Neural progenitor cell (in vitro differentiated cells): Measurements from ENCODE around the gene IGFN1. TPM values are rescaled to one million over a fixed set of nuclear protein-coding genes. Genes with fewer than 3 reads are reported as not detected.

Experiments used
- DNase-seq: peaks from one replicate; pipeline ENCODE4 v3.0.0-alpha.2; 2016; ENCODE audit warnings: low spot score
- H2AFZ ChIP-seq: fragments of 200-600 bp; sonication (generic); replicated peaks from 2 replicates; pipeline ENCODE4 v1.6.1; 2016; ENCODE audit warnings: antibody characterized with exemption
- H3F3A ChIP-seq: fragments of 200-600 bp; sonication (generic); 2 replicates; pipeline ENCODE4 v1.6.1; 2016; ENCODE audit warnings: antibody characterized with exemption, low read depth
- H3K27ac ChIP-seq: fragments of 200-600 bp; sonication (generic); 2 replicates; pipeline ENCODE4 v1.5.1; 2016; ENCODE audit warnings: mild to moderate bottlenecking
- H3K27me3 ChIP-seq: fragments of 200-600 bp; sonication (generic); 2 replicates; pipeline ENCODE4 v1.6.1; 2016; ENCODE audit warnings: mild to moderate bottlenecking, moderate library complexity
- H3K36me3 ChIP-seq: fragments of 200-600 bp; sonication (generic); 2 replicates; pipeline ENCODE4 v1.5.1; 2016
- H3K4me1 ChIP-seq: fragments of 200-600 bp; sonication (generic); 2 replicates; pipeline ENCODE4 v1.6.1; 2016; ENCODE audit warnings: mixed run types
- H3K4me2 ChIP-seq: fragments of 200-600 bp; sonication (generic); 2 replicates; pipeline ENCODE4 v1.6.1; 2016
- H3K4me3 ChIP-seq: fragments of 200-600 bp; sonication (generic); 2 replicates; pipeline ENCODE4 v1.5.1; 2016
- H3K79me2 ChIP-seq: fragments of 200-600 bp; sonication (generic); 2 replicates; pipeline ENCODE4 v1.6.1; 2016; ENCODE audit warnings: low read depth
- H3K9ac ChIP-seq: fragments of 200-600 bp; sonication (generic); 2 replicates; pipeline ENCODE4 v1.6.1; 2016
- H3K9me3 ChIP-seq: fragments of 200-600 bp; sonication (generic); 2 replicates; pipeline ENCODE4 v1.5.1; 2016; ENCODE audit warnings: low read depth
- H4K20me1 ChIP-seq: fragments of 200-600 bp; sonication (generic); 2 replicates; pipeline ENCODE4 v1.6.1; 2016; ENCODE audit warnings: low read depth
- H3K27ac Mint-ChIP-seq: 3 replicates; pipeline ENCODE4 v1.8.0; 2021; ENCODE audit warnings: mixed read lengths
- H3K27me3 Mint-ChIP-seq: 2 replicates; pipeline ENCODE4 v1.8.0; 2022; ENCODE audit warnings: low read depth, mild to moderate bottlenecking, inconsistent platforms, moderate library complexity, mixed read lengths; ENCODE audit not compliant: insufficient read depth
- H3K36me3 Mint-ChIP-seq: 3 replicates; pipeline ENCODE4 v1.8.0; 2021; ENCODE audit warnings: mixed read lengths
- H3K4me1 Mint-ChIP-seq: 3 replicates; pipeline ENCODE4 v1.8.0; 2021; ENCODE audit warnings: mixed read lengths
- H3K4me3 Mint-ChIP-seq: 3 replicates; pipeline ENCODE4 v1.8.0; 2021; ENCODE audit warnings: mild to moderate bottlenecking, moderate library complexity, mixed read lengths
- H3K9me3 Mint-ChIP-seq: 3 replicates; pipeline ENCODE4 v1.8.0; 2020; ENCODE audit warnings: mixed read lengths
- CTCF ChIP-seq: fragments of 200-600 bp; sonication (generic); IDR thresholded peaks from 2 replicates; pipeline ENCODE4 v1.5.1; 2017; ENCODE audit warnings: antibody characterized with exemption, mild to moderate bottlenecking
- EZH2 ChIP-seq: fragments of 200-600 bp; sonication (generic); IDR thresholded peaks from 2 replicates; pipeline ENCODE4 v1.6.1; 2017; ENCODE audit warnings: antibody characterized with exemption, mild to moderate bottlenecking, moderate library complexity
- EZH2phosphoT487 ChIP-seq: fragments of 200-600 bp; sonication (generic); IDR thresholded peaks from 2 replicates; pipeline ENCODE4 v1.6.1; 2017; ENCODE audit warnings: antibody characterized with exemption
- total RNA-seq: library from RNA; depleted of rRNA; stranded (reverse); fragments of >200 nt; gene quantifications from 2 replicates; pipeline ENCODE4 v1.2.3, GENCODE V29; 2015; ENCODE audit warnings: low replicate concordance

The IGFN1 gene
- total RNA-seq, 1 donor from 2014 or later = not detected

GRCh38 chr1:201224666-201225370 lies 34.2 kb downstream of the IGFN1 start:
- H3K4me3 ChIP-seq = no peak overlapping the region
- no peak overlapping the region for H3K9ac ChIP-seq
- Mint-ChIP-seq H3K27me3 (peaks cover 2% of the 10 kb centered on the region), H3K36me3 (no peaks in the 10 kb centered on the region), H3K9me3 (no peaks in the 10 kb centered on the region), H3K27ac (no peak overlapping the region), H3K4me3 (no peak overlapping the region), H3K4me1 (peaks cover 2% of the 10 kb centered on the region)
- TF ChIP-seq EZH2phosphoT487 (no peak), EZH2 (no peak), CTCF (no peak)
- H3K27ac ChIP-seq = no peak overlapping the region
- no peaks in the 10 kb centered on the region for H3K4me1 ChIP-seq
- no peak overlapping the region for H2AFZ ChIP-seq
- H4K20me1 ChIP-seq = no peaks in the 10 kb centered on the region
- no peaks in the 10 kb centered on the region for H3K9me3 ChIP-seq
- no peak for DNase-seq
- no peaks in the 10 kb centered on the region for H3K79me2 ChIP-seq
- H3K36me3 ChIP-seq = no peaks in the 10 kb centered on the region
- no peak overlapping the region for H3K4me2 ChIP-seq
- no peaks in the 10 kb centered on the region for H3F3A ChIP-seq
- no peaks in the 10 kb centered on the region for H3K27me3 ChIP-seq

GRCh38 chr1:201226178-201226514 lies 35.5 kb downstream of the IGFN1 start:
- Mint-ChIP-seq H3K4me1 (peaks cover 2% of the 10 kb centered on the region), H3K9me3 (peaks cover 5% of the 10 kb centered on the region), H3K27ac (no peak overlapping the region), H3K27me3 (peaks cover 2% of the 10 kb centered on the region), H3K4me3 (no peak overlapping the region), H3K36me3 (no peaks in the 10 kb centered on the region)
- no peak for DNase-seq
- no peak overlapping the region for H3K4me2 ChIP-seq
- TF ChIP-seq EZH2 (no peak), EZH2phosphoT487 (no peak), CTCF (no peak)
- H3K9ac ChIP-seq = no peak overlapping the region
- H3K27me3 ChIP-seq = no peaks in the 10 kb centered on the region
- H3K79me2 ChIP-seq = no peaks in the 10 kb centered on the region
- no peaks in the 10 kb centered on the region for H3K4me1 ChIP-seq
- no peaks in the 10 kb centered on the region for H3F3A ChIP-seq
- H4K20me1 ChIP-seq = no peaks in the 10 kb centered on the region
- H3K9me3 ChIP-seq = no peaks in the 10 kb centered on the region
- no peak overlapping the region for H3K4me3 ChIP-seq
- no peak overlapping the region for H3K27ac ChIP-seq
- no peaks in the 10 kb centered on the region for H3K36me3 ChIP-seq
- H2AFZ ChIP-seq = no peak overlapping the region

GRCh38 chr1:201226859-201227488 lies 36.4 kb downstream of the IGFN1 start:
- Histone ChIP-seq H3K9me3 (no peaks in the 10 kb centered on the region), H3K36me3 (no peaks in the 10 kb centered on the region), H3K4me2 (no peak overlapping the region), H3K27ac (no peak overlapping the region), H3K27me3 (no peaks in the 10 kb centered on the region), H3K4me1 (no peaks in the 10 kb centered on the region), H3K4me3 (no peak overlapping the region), H3K9ac (no peak overlapping the region), H4K20me1 (no peaks in the 10 kb centered on the region), H2AFZ (no peak overlapping the region), H3K79me2 (no peaks in the 10 kb centered on the region), H3F3A (no peaks in the 10 kb centered on the region)
- no peak for TF ChIP-seq EZH2phosphoT487
- no peak for TF ChIP-seq EZH2
- no peak for TF ChIP-seq CTCF
- Mint-ChIP-seq H3K27me3 (peaks cover 2% of the 10 kb centered on the region), H3K4me3 (no peak overlapping the region), H3K4me1 (peaks cover 2% of the 10 kb centered on the region), H3K36me3 (no peaks in the 10 kb centered on the region), H3K27ac (no peak overlapping the region), H3K9me3 (peaks cover 9% of the 10 kb centered on the region)
- DNase-seq = no peak
